GM23338 (cell line): ENCODE data around the gene SP2. TPM values are rescaled to one million over a fixed set of nuclear protein-coding genes. Genes with fewer than 3 reads are reported as not detected.
"Not testable (repeated sequence)": the region's sequence is repeated elsewhere in the genome, so short reads cannot be mapped to it uniquely, and the experiment has no call there.

ENCODE experiments used
- ATAC-seq: fragments of 200-7000 bp; cut with Tn5 transposase; 3 replicates; pipeline ENCODE4 v1.9.1; 2020
- DNase-seq: peaks from one replicate; pipeline ENCODE4 v3.0.0-alpha.2; 2015; ENCODE audit warnings: low spot score
- H2AFZ ChIP-seq: fragments of 200-600 bp; sonication (generic); 2 replicates; pipeline ENCODE4 v1.8.0; 2016; ENCODE audit warnings: antibody characterized with exemption, mild to moderate bottlenecking, moderate library complexity
- H3F3A ChIP-seq: fragments of 200-600 bp; sonication (generic); replicated peaks from 2 replicates; pipeline ENCODE4 v1.8.0; 2017; ENCODE audit warnings: antibody characterized with exemption, mixed run types, low read depth
- H3K27ac ChIP-seq: fragments of 200-600 bp; sonication (generic); 2 replicates; pipeline ENCODE4 v1.6.1; 2016; ENCODE audit warnings: low read depth
- H3K27me3 ChIP-seq: fragments of 200-600 bp; sonication (generic); 2 replicates; pipeline ENCODE4 v1.8.0; 2016; ENCODE audit warnings: mild to moderate bottlenecking, mixed run types, moderate library complexity; ENCODE audit not compliant: insufficient read depth
- H3K36me3 ChIP-seq: fragments of 200-600 bp; sonication (generic); 2 replicates; pipeline ENCODE4 v1.8.0; 2016; ENCODE audit warnings: mild to moderate bottlenecking; ENCODE audit not compliant: insufficient read depth
- H3K4me1 ChIP-seq: fragments of 200-600 bp; sonication (generic); 2 replicates; pipeline ENCODE4 v1.8.0; 2016; ENCODE audit warnings: mild to moderate bottlenecking, moderate library complexity; ENCODE audit not compliant: insufficient read depth
- H3K4me2 ChIP-seq: fragments of 200-600 bp; sonication (generic); 2 replicates; pipeline ENCODE4 v1.7.1; 2017; ENCODE audit warnings: mixed run types
- H3K4me3 ChIP-seq: fragments of 200-600 bp; sonication (generic); 2 replicates; pipeline ENCODE4 v1.6.1; 2016; ENCODE audit warnings: mixed run types
- H3K79me2 ChIP-seq: fragments of 200-600 bp; sonication (generic); replicated peaks from 2 replicates; pipeline ENCODE4 v1.8.0; 2017; ENCODE audit warnings: mild to moderate bottlenecking; ENCODE audit not compliant: insufficient read depth
- H3K9me2 ChIP-seq: fragments of 200-600 bp; sonication (generic); 2 replicates; pipeline ENCODE4 v1.8.0; 2017; ENCODE audit not compliant: insufficient read depth
- H4K20me1 ChIP-seq: fragments of 200-600 bp; sonication (generic); replicated peaks from 2 replicates; pipeline ENCODE4 v1.8.0; 2017; ENCODE audit warnings: mild to moderate bottlenecking; ENCODE audit not compliant: insufficient read depth
- H3K27ac Mint-ChIP-seq: 2 replicates; pipeline ENCODE4 v1.8.0; 2020; ENCODE audit warnings: inconsistent platforms, mild to moderate bottlenecking, moderate library complexity, mixed read lengths
- H3K27me3 Mint-ChIP-seq: 3 replicates; pipeline ENCODE4 v1.8.0; 2022; ENCODE audit warnings: low read depth, mild to moderate bottlenecking, moderate library complexity, mixed read lengths, inconsistent platforms; ENCODE audit not compliant: insufficient read depth, poor library complexity
- H3K36me3 Mint-ChIP-seq: 3 replicates; pipeline ENCODE4 v1.8.0; 2021; ENCODE audit warnings: low read depth, mild to moderate bottlenecking, inconsistent platforms, moderate library complexity, mixed read lengths
- H3K4me1 Mint-ChIP-seq: 3 replicates; pipeline ENCODE4 v1.8.0; 2020; ENCODE audit warnings: mild to moderate bottlenecking, inconsistent platforms, mixed read lengths
- H3K4me3 Mint-ChIP-seq: 3 replicates; pipeline ENCODE4 v1.8.0; 2021; ENCODE audit warnings: moderate library complexity, mild to moderate bottlenecking, inconsistent platforms, mixed read lengths
- H3K9me3 Mint-ChIP-seq: 3 replicates; pipeline ENCODE4 v1.8.0; 2020; ENCODE audit warnings: moderate library complexity, mild to moderate bottlenecking, inconsistent platforms, mixed read lengths
- CREB1 ChIP-seq: fragments of 250-450 bp; sonication (Bioruptor Pico); IDR thresholded peaks from 2 replicates; pipeline ENCODE4 v1.5.0; 2020; ENCODE audit warnings: low read depth, mild to moderate bottlenecking, moderate library complexity
- EZH2 ChIP-seq: fragments of 200-600 bp; sonication (generic); IDR thresholded peaks from one replicate; pipeline ENCODE4 v1.8.0; 2017; ENCODE audit warnings: antibody characterized with exemption, mild to moderate bottlenecking, low read depth; ENCODE audit not compliant: unreplicated experiment
- EZH2phosphoT487 ChIP-seq: fragments of 200-600 bp; sonication (generic); IDR thresholded peaks from one replicate; pipeline ENCODE4 v1.8.1; 2018; ENCODE audit warnings: antibody characterized with exemption; ENCODE audit not compliant: unreplicated experiment
- JUNB ChIP-seq: IDR thresholded peaks from one replicate; pipeline ENCODE4 v1.6.1; 2016; ENCODE audit warnings: antibody characterized with exemption; ENCODE audit not compliant: unreplicated experiment
- NANOG ChIP-seq: IDR thresholded peaks from 2 replicates; pipeline ENCODE4 v1.6.1; 2016; ENCODE audit warnings: antibody characterized with exemption, borderline replicate concordance
- POLR2AphosphoS5 ChIP-seq: IDR thresholded peaks from 2 replicates; pipeline ENCODE4 v1.6.1; 2016; ENCODE audit warnings: antibody characterized with exemption, low read depth
- STAT1 ChIP-seq: IDR thresholded peaks from one replicate; pipeline ENCODE4 v1.6.1; 2016; ENCODE audit warnings: antibody characterized with exemption; ENCODE audit not compliant: unreplicated experiment
- ZNF114 ChIP-seq: fragments of 250-450 bp; sonication (Bioruptor Pico); IDR thresholded peaks from 2 replicates; pipeline ENCODE4 v1.5.0; 2020; ENCODE audit warnings: mild to moderate bottlenecking, moderate library complexity
- ZNF331 ChIP-seq: fragments of 250-450 bp; sonication (Bioruptor Pico); IDR thresholded peaks from 2 replicates; pipeline ENCODE4 v1.5.0; 2020; ENCODE audit warnings: low read depth, mild to moderate bottlenecking, moderate library complexity
- polyA plus RNA-seq: library from polyadenylated mRNA; unstranded; fragments of >200 nt; fragmentation: Nextera tagmentation; extraction: Ambion mirVana; gene quantifications from 2 replicates; pipeline ENCODE4 v1.2.1, GENCODE V29; 2016
- total RNA-seq: library from RNA; depleted of rRNA; stranded (reverse); fragments of >200 nt; shearing (Covaris generic); gene quantifications from 2 replicates; pipeline ENCODE4 v1.2.3, GENCODE V29; 2014
- TF ChIP-seq, protein P1 (sequence below): IDR thresholded peaks from 2 replicates; pipeline ENCODE4 v1.6.1; 2016; ENCODE audit warnings: antibody characterized with exemption
- TF ChIP-seq, protein P2 (sequence below): IDR thresholded peaks from one replicate; pipeline ENCODE4 v1.6.1; 2018; ENCODE audit warnings: antibody characterized with exemption; ENCODE audit not compliant: unreplicated experiment
- TF ChIP-seq, protein P3 (sequence below): fragments of 250-450 bp; sonication (Bioruptor Pico); IDR thresholded peaks from 2 replicates; pipeline ENCODE4 v1.5.0; 2020; ENCODE audit warnings: mild to moderate bottlenecking, moderate library complexity

The SP2 gene
- total and polyA plus RNA-seq, 2 experiments from 2014 or later = 6.0 to 12.9 TPM

DNA sequence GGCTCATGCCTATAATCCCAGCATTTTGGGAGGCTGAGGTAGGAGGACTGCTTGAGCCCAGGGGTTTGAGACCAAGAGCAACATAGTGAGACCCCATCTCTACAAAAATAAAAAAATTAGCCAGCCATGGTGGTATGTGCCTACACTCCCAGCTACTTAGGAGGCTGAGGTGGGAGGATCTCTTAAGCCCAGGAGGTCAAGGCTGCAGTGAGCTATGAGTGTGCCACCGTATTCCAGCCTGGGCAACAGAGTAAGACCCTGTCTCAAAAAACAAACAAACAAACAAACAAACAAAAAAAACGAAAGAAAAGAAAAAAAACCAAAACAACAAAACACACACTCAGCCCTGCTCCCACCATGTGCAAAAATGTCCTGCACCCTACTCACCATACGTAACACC lies 39.4 kb downstream of the SP2 start:
- H3K79me2 ChIP-seq, H3K4me2 ChIP-seq, ATAC-seq, H3K36me3 Mint-ChIP-seq, H3K4me1 Mint-ChIP-seq, H3K27ac Mint-ChIP-seq, H3K4me1 ChIP-seq, H2AFZ ChIP-seq, H3K4me3 ChIP-seq, DNase-seq, H3K27ac ChIP-seq, H3K27me3 ChIP-seq, H3K36me3 ChIP-seq, H3K4me3 Mint-ChIP-seq, H3F3A ChIP-seq, H3K9me3 Mint-ChIP-seq, H3K9me2 ChIP-seq, H4K20me1 ChIP-seq: not testable (repeated sequence)
- H3K27me3 Mint-ChIP-seq = peaks cover 16% of the 10 kb centered on the region

DNA sequence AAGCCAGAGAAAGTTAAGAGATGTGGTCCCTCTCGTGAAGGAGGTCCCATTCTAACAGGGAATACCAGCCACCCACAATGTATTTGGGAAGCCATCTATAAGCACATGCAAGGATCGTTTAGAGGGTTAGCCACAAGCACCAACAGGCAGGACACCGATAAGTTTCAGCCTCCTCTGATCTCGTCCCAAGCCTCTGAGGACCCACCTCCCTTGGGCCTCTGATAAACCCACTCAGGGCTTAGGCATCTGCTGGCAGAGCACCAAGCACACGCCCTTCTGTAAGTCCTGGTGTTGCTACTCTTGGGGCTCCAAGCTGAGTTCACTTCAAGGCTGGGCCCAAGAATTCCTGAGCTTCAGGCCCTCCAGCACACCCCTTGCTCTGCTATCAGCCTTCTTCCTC lies 39.9 kb downstream of the SP2 start:
- no peak overlapping the region for H3K4me3 Mint-ChIP-seq

More for the DNA sequence above, 39.9 kb downstream of the SP2 start:
- H3K4me3 ChIP-seq = no peak overlapping the region
- H3K36me3 ChIP-seq = no peaks in the 10 kb centered on the region
- peaks cover 13% of the 10 kb centered on the region for H3K27me3 ChIP-seq
- H3K27ac ChIP-seq = no peak overlapping the region
- no peaks in the 10 kb centered on the region for H3K79me2 ChIP-seq
- no peak overlapping the region for H3K4me2 ChIP-seq
- H3K9me2 ChIP-seq = peaks cover 4% of the 10 kb centered on the region; the same call in 1 of the 2 replicates
- no peaks in the 10 kb centered on the region; the same call in 1 of the 2 replicates for H4K20me1 ChIP-seq
- peaks cover 2% of the 10 kb centered on the region; the same call in 2 of the 3 replicates for H3K36me3 Mint-ChIP-seq
- H3F3A ChIP-seq = no peaks in the 10 kb centered on the region
- no peak overlapping the region for H2AFZ ChIP-seq
- DNase-seq = no peak
- H3K9me3 Mint-ChIP-seq = peaks cover 9% of the 10 kb centered on the region; the same call in 2 of the 3 replicates
- H3K27me3 Mint-ChIP-seq = peaks cover 20% of the 10 kb centered on the region
- H3K4me1 Mint-ChIP-seq = no peaks in the 10 kb centered on the region; the same call in 2 of the 3 replicates
- no peak for ATAC-seq
- H3K27ac Mint-ChIP-seq = no peak overlapping the region
- no peaks in the 10 kb centered on the region for H3K4me1 ChIP-seq
- TF ChIP-seq, protein P1, sequence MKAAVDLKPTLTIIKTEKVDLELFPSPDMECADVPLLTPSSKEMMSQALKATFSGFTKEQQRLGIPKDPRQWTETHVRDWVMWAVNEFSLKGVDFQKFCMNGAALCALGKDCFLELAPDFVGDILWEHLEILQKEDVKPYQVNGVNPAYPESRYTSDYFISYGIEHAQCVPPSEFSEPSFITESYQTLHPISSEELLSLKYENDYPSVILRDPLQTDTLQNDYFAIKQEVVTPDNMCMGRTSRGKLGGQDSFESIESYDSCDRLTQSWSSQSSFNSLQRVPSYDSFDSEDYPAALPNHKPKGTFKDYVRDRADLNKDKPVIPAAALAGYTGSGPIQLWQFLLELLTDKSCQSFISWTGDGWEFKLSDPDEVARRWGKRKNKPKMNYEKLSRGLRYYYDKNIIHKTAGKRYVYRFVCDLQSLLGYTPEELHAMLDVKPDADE = no peak
- TF ChIP-seq ZNF114 (CRISPR knock-in tag) (no peak), STAT1 (no peak), JUNB (no peak), POLR2AphosphoS5 (no peak), EZH2 (no peak), NANOG (no peak), CREB1 (CRISPR knock-in tag) (no peak), ZNF331 (CRISPR knock-in tag) (no peak), EZH2phosphoT487 (no peak)
- TF ChIP-seq, protein P2, sequence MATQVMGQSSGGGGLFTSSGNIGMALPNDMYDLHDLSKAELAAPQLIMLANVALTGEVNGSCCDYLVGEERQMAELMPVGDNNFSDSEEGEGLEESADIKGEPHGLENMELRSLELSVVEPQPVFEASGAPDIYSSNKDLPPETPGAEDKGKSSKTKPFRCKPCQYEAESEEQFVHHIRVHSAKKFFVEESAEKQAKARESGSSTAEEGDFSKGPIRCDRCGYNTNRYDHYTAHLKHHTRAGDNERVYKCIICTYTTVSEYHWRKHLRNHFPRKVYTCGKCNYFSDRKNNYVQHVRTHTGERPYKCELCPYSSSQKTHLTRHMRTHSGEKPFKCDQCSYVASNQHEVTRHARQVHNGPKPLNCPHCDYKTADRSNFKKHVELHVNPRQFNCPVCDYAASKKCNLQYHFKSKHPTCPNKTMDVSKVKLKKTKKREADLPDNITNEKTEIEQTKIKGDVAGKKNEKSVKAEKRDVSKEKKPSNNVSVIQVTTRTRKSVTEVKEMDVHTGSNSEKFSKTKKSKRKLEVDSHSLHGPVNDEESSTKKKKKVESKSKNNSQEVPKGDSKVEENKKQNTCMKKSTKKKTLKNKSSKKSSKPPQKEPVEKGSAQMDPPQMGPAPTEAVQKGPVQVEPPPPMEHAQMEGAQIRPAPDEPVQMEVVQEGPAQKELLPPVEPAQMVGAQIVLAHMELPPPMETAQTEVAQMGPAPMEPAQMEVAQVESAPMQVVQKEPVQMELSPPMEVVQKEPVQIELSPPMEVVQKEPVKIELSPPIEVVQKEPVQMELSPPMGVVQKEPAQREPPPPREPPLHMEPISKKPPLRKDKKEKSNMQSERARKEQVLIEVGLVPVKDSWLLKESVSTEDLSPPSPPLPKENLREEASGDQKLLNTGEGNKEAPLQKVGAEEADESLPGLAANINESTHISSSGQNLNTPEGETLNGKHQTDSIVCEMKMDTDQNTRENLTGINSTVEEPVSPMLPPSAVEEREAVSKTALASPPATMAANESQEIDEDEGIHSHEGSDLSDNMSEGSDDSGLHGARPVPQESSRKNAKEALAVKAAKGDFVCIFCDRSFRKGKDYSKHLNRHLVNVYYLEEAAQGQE = no peak
- TF ChIP-seq, protein P3, sequence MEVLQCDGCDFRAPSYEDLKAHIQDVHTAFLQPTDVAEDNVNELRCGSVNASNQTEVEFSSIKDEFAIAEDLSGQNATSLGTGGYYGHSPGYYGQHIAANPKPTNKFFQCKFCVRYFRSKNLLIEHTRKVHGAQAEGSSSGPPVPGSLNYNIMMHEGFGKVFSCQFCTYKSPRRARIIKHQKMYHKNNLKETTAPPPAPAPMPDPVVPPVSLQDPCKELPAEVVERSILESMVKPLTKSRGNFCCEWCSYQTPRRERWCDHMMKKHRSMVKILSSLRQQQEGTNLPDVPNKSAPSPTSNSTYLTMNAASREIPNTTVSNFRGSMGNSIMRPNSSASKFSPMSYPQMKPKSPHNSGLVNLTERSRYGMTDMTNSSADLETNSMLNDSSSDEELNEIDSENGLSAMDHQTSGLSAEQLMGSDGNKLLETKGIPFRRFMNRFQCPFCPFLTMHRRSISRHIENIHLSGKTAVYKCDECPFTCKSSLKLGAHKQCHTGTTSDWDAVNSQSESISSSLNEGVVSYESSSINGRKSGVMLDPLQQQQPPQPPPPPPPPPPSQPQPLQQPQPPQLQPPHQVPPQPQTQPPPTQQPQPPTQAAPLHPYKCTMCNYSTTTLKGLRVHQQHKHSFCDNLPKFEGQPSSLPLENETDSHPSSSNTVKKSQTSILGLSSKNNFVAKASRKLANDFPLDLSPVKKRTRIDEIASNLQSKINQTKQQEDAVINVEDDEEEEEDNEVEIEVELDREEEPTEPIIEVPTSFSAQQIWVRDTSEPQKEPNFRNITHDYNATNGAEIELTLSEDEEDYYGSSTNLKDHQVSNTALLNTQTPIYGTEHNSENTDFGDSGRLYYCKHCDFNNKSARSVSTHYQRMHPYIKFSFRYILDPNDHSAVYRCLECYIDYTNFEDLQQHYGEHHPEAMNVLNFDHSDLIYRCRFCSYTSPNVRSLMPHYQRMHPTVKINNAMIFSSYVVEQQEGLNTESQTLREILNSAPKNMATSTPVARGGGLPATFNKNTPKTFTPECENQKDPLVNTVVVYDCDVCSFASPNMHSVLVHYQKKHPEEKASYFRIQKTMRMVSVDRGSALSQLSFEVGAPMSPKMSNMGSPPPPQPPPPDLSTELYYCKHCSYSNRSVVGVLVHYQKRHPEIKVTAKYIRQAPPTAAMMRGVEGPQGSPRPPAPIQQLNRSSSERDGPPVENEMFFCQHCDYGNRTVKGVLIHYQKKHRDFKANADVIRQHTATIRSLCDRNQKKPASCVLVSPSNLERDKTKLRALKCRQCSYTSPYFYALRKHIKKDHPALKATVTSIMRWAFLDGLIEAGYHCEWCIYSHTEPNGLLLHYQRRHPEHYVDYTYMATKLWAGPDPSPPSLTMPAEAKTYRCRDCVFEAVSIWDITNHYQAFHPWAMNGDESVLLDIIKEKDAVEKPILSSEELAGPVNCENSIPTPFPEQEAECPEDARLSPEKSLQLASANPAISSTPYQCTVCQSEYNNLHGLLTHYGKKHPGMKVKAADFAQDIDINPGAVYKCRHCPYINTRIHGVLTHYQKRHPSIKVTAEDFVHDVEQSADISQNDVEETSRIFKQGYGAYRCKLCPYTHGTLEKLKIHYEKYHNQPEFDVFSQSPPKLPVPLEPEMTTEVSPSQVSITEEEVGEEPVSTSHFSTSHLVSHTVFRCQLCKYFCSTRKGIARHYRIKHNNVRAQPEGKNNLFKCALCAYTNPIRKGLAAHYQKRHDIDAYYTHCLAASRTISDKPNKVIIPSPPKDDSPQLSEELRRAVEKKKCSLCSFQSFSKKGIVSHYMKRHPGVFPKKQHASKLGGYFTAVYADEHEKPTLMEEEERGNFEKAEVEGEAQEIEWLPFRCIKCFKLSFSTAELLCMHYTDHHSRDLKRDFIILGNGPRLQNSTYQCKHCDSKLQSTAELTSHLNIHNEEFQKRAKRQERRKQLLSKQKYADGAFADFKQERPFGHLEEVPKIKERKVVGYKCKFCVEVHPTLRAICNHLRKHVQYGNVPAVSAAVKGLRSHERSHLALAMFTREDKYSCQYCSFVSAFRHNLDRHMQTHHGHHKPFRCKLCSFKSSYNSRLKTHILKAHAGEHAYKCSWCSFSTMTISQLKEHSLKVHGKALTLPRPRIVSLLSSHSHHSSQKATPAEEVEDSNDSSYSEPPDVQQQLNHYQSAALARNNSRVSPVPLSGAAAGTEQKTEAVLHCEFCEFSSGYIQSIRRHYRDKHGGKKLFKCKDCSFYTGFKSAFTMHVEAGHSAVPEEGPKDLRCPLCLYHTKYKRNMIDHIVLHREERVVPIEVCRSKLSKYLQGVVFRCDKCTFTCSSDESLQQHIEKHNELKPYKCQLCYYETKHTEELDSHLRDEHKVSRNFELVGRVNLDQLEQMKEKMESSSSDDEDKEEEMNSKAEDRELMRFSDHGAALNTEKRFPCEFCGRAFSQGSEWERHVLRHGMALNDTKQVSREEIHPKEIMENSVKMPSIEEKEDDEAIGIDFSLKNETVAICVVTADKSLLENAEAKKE = no peak
